Adrenal gland (tissue), 5 donors: Measurements from ENCODE around the gene ALKBH8.

Experiments used
- CTCF ChIP-seq, 6 experiments: fragments of 450-650 bp in 4 of 6; fragments of 200-600 bp in 2 of 6; sonication (generic) in 1 of 6; IDR thresholded peaks; 1 replicate in 5 of 6; 2 replicates in 1 of 6; pipeline versions ENCODE4 v1.5.1 to v1.8.0; 2016 to 2021; ENCODE audit warnings: antibody characterized with exemption in 6 of 6, mild to moderate bottlenecking in 2 of 6, moderate library complexity in 1 of 6
- POLR2A ChIP-seq, 2 donors: fragments of 450-650 bp; IDR thresholded peaks; one replicate each; pipeline ENCODE4 v1.6.1; 2017; ENCODE audit warnings: antibody characterized with exemption in 2 of 2, mild to moderate bottlenecking in 2 of 2, moderate library complexity in 1 of 2
- donor health status: DM: no; HTN: no; CAD: no.

DNA sequence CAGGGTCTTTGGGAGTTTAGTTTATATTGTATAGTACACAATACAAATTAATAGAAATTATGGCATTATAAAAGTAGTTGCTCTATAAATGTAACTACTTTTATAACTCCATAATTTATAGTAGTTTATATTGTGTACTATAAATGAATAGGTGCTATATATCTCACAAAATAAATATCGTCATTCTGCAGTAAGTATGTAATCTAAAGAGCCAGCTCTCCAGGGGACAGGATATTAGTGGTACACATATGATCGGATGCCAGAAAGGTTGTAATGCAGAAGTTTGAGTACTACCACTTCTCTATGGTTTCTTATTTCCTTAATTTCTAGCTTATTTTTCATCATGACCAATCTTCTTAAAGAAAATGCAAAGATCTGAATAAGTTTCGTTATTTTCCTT is 87.7 kb downstream of the ALKBH8 start:
- no peak for TF ChIP-seq POLR2A (IDR thresholded peaks at IDR 0.05)
- no peak for TF ChIP-seq CTCF (IDR thresholded peaks at IDR 0.05)
